ENCODE measurements around the gene PTK6.

DNA sequence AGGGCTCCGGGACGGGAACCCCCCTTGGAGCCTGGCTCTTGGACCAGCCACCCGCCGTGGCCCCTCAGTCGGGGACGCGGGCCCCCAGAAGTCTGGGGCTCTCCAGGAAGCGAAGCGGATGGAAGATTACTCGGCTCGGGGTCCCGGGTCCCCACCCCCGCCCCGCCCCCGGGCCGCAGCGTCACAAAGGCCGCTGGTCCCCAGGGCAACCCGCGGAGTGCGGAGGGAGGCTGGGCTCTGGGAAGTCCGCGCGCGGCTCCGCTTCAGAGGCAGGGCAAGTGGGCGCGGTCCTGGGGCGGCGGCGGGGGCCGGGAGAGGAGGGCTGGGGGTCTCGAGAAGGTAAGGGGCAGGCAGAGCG lies 16.7 kb upstream of the PTK6 start, which contains the start of gene FNDC11:
- TF ChIP-seq, protein P1, sequence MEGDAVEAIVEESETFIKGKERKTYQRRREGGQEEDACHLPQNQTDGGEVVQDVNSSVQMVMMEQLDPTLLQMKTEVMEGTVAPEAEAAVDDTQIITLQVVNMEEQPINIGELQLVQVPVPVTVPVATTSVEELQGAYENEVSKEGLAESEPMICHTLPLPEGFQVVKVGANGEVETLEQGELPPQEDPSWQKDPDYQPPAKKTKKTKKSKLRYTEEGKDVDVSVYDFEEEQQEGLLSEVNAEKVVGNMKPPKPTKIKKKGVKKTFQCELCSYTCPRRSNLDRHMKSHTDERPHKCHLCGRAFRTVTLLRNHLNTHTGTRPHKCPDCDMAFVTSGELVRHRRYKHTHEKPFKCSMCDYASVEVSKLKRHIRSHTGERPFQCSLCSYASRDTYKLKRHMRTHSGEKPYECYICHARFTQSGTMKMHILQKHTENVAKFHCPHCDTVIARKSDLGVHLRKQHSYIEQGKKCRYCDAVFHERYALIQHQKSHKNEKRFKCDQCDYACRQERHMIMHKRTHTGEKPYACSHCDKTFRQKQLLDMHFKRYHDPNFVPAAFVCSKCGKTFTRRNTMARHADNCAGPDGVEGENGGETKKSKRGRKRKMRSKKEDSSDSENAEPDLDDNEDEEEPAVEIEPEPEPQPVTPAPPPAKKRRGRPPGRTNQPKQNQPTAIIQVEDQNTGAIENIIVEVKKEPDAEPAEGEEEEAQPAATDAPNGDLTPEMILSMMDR (tag by site-specific recombination; IDR thresholded peaks at IDR 0.05): no peak
- TF ChIP-seq, protein P2, sequence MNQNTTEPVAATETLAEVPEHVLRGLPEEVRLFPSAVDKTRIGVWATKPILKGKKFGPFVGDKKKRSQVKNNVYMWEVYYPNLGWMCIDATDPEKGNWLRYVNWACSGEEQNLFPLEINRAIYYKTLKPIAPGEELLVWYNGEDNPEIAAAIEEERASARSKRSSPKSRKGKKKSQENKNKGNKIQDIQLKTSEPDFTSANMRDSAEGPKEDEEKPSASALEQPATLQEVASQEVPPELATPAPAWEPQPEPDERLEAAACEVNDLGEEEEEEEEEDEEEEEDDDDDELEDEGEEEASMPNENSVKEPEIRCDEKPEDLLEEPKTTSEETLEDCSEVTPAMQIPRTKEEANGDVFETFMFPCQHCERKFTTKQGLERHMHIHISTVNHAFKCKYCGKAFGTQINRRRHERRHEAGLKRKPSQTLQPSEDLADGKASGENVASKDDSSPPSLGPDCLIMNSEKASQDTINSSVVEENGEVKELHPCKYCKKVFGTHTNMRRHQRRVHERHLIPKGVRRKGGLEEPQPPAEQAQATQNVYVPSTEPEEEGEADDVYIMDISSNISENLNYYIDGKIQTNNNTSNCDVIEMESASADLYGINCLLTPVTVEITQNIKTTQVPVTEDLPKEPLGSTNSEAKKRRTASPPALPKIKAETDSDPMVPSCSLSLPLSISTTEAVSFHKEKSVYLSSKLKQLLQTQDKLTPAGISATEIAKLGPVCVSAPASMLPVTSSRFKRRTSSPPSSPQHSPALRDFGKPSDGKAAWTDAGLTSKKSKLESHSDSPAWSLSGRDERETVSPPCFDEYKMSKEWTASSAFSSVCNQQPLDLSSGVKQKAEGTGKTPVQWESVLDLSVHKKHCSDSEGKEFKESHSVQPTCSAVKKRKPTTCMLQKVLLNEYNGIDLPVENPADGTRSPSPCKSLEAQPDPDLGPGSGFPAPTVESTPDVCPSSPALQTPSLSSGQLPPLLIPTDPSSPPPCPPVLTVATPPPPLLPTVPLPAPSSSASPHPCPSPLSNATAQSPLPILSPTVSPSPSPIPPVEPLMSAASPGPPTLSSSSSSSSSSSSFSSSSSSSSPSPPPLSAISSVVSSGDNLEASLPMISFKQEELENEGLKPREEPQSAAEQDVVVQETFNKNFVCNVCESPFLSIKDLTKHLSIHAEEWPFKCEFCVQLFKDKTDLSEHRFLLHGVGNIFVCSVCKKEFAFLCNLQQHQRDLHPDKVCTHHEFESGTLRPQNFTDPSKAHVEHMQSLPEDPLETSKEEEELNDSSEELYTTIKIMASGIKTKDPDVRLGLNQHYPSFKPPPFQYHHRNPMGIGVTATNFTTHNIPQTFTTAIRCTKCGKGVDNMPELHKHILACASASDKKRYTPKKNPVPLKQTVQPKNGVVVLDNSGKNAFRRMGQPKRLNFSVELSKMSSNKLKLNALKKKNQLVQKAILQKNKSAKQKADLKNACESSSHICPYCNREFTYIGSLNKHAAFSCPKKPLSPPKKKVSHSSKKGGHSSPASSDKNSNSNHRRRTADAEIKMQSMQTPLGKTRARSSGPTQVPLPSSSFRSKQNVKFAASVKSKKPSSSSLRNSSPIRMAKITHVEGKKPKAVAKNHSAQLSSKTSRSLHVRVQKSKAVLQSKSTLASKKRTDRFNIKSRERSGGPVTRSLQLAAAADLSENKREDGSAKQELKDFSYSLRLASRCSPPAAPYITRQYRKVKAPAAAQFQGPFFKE (tag by site-specific recombination; IDR thresholded peaks at IDR 0.05; ENCODE audit: borderline replicate concordance): no peak
- TF ChIP-seq SCRT1 (tag by site-specific recombination; IDR thresholded peaks at IDR 0.05; ENCODE audit: borderline replicate concordance): no peak
- TF ChIP-seq, protein P3, sequence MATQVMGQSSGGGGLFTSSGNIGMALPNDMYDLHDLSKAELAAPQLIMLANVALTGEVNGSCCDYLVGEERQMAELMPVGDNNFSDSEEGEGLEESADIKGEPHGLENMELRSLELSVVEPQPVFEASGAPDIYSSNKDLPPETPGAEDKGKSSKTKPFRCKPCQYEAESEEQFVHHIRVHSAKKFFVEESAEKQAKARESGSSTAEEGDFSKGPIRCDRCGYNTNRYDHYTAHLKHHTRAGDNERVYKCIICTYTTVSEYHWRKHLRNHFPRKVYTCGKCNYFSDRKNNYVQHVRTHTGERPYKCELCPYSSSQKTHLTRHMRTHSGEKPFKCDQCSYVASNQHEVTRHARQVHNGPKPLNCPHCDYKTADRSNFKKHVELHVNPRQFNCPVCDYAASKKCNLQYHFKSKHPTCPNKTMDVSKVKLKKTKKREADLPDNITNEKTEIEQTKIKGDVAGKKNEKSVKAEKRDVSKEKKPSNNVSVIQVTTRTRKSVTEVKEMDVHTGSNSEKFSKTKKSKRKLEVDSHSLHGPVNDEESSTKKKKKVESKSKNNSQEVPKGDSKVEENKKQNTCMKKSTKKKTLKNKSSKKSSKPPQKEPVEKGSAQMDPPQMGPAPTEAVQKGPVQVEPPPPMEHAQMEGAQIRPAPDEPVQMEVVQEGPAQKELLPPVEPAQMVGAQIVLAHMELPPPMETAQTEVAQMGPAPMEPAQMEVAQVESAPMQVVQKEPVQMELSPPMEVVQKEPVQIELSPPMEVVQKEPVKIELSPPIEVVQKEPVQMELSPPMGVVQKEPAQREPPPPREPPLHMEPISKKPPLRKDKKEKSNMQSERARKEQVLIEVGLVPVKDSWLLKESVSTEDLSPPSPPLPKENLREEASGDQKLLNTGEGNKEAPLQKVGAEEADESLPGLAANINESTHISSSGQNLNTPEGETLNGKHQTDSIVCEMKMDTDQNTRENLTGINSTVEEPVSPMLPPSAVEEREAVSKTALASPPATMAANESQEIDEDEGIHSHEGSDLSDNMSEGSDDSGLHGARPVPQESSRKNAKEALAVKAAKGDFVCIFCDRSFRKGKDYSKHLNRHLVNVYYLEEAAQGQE (tag by site-specific recombination; IDR thresholded peaks at IDR 0.05): no peak
- TF ChIP-seq SP2 (tag by site-specific recombination; IDR thresholded peaks at IDR 0.05): no peak
- TF ChIP-seq KLF7 (tag by site-specific recombination; IDR thresholded peaks at IDR 0.05; ENCODE audit: borderline replicate concordance): no peak
- TF ChIP-seq, protein P4, sequence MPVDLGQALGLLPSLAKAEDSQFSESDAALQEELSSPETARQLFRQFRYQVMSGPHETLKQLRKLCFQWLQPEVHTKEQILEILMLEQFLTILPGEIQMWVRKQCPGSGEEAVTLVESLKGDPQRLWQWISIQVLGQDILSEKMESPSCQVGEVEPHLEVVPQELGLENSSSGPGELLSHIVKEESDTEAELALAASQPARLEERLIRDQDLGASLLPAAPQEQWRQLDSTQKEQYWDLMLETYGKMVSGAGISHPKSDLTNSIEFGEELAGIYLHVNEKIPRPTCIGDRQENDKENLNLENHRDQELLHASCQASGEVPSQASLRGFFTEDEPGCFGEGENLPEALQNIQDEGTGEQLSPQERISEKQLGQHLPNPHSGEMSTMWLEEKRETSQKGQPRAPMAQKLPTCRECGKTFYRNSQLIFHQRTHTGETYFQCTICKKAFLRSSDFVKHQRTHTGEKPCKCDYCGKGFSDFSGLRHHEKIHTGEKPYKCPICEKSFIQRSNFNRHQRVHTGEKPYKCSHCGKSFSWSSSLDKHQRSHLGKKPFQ (tag by site-specific recombination; IDR thresholded peaks at IDR 0.05): no peak

Measured in HEK293 (cell line).